Hepatocyte (in vitro differentiated cells): ENCODE data around the gene NOPCHAP1. TPM values are rescaled to one million over a fixed set of nuclear protein-coding genes. Genes with fewer than 3 reads are reported as not detected.

Source experiments
- DNase-seq: peaks from one replicate; pipeline ENCODE4 v3.0.0-alpha.2; 2016; ENCODE audit warnings: low spot score
- H2AFZ ChIP-seq: fragments of 200-600 bp; sonication (generic); 2 replicates; pipeline ENCODE4 v1.6.0; 2016; ENCODE audit warnings: antibody characterized with exemption, mild to moderate bottlenecking
- H3K27ac ChIP-seq: fragments of 200-600 bp; sonication (generic); 2 replicates; pipeline ENCODE4 v1.5.1; 2016; ENCODE audit warnings: mild to moderate bottlenecking
- H3K27me3 ChIP-seq: fragments of 200-600 bp; sonication (generic); 2 replicates; pipeline ENCODE4 v1.6.1; 2016
- H3K36me3 ChIP-seq: fragments of 200-600 bp; sonication (generic); replicated peaks from 2 replicates; pipeline ENCODE4 v1.5.1; 2016; ENCODE audit warnings: low read depth; ENCODE audit not compliant: insufficient read depth
- H3K4me1 ChIP-seq: fragments of 200-600 bp; sonication (generic); 2 replicates; pipeline ENCODE4 v1.5.1; 2016; ENCODE audit warnings: mild to moderate bottlenecking, moderate library complexity; ENCODE audit not compliant: insufficient read depth
- H3K4me2 ChIP-seq: fragments of 200-600 bp; sonication (generic); 2 replicates; pipeline ENCODE4 v1.6.0; 2016
- H3K4me3 ChIP-seq: fragments of 200-600 bp; sonication (generic); 2 replicates; pipeline ENCODE4 v1.5.1; 2016; ENCODE audit warnings: mild to moderate bottlenecking
- H3K79me2 ChIP-seq: fragments of 200-600 bp; sonication (generic); 2 replicates; pipeline ENCODE4 v1.6.0; 2017; ENCODE audit warnings: mild to moderate bottlenecking
- H3K9me2 ChIP-seq: fragments of 200-600 bp; sonication (generic); replicated peaks from 2 replicates; pipeline ENCODE4 v1.6.0; 2017; ENCODE audit warnings: mild to moderate bottlenecking; ENCODE audit not compliant: insufficient read depth
- H3K9me3 ChIP-seq: fragments of 200-600 bp; sonication (generic); 2 replicates; pipeline ENCODE4 v1.5.1; 2016; ENCODE audit warnings: low read depth, mild to moderate bottlenecking
- H4K20me1 ChIP-seq: fragments of 200-600 bp; sonication (generic); 2 replicates; pipeline ENCODE4 v1.6.0; 2016; ENCODE audit warnings: mild to moderate bottlenecking; ENCODE audit not compliant: insufficient read depth, poor library complexity, severe bottlenecking
- EZH2 ChIP-seq: fragments of 200-600 bp; sonication (generic); IDR thresholded peaks from 2 replicates; pipeline ENCODE4 v1.6.1; 2016; ENCODE audit warnings: antibody characterized with exemption, mild to moderate bottlenecking, borderline replicate concordance
- EZH2phosphoT487 ChIP-seq: fragments of 200-600 bp; sonication (generic); IDR thresholded peaks from one replicate; pipeline ENCODE4 v1.6.1; 2018; ENCODE audit warnings: antibody characterized with exemption, mild to moderate bottlenecking, low read depth, moderate library complexity; ENCODE audit not compliant: unreplicated experiment, severe bottlenecking
- WGBS: methylation state at CpG from one replicate; pipeline ENCODE4 v1.1.6; 2016; ENCODE audit warnings: low lambda C conversion rate; ENCODE audit errors: missing lambda C conversion rate; 5-methylcytosine and 5-hydroxymethylcytosine counted together
- polyA plus RNA-seq: library from polyadenylated mRNA; unstranded; fragments of >200 nt; fragmentation: Nextera tagmentation; extraction: Ambion mirVana; gene quantifications from 2 replicates; pipeline ENCODE4 v1.2.1, GENCODE V29; 2016
- total RNA-seq: library from RNA; depleted of rRNA; stranded (reverse); fragments of >200 nt; gene quantifications from 2 replicates; pipeline ENCODE4 v1.2.3, GENCODE V29; 2014
- TF ChIP-seq, protein P1 (sequence below): fragments of 200-600 bp; sonication (generic); IDR thresholded peaks from 2 replicates; pipeline ENCODE4 v1.5.1; 2016; ENCODE audit warnings: antibody characterized with exemption, mild to moderate bottlenecking; ENCODE audit not compliant: poor library complexity

Gene NOPCHAP1
- total and polyA plus RNA-seq, 2 experiments from 2014 or later = 2.4 to 16.2 TPM

DNA sequence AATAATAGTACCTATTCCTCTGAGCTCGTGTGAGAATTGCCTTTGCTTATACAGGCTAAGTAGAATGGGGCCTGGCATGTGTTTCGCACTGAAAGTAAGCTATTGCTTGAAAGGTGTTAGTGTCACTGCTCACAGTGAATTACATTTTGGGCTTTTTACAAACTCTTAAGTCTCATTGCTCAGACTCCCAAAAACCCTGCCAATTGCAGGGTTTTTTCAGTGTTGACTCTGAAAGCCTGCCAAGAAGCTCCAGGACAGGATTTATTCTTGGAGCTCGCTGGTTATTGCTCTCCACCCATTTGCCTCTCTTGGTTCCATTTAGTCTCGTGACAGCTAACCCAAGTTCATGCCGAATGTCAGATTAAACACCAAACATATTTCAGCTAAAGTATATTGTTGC, 39.8 kb downstream of the NOPCHAP1 start:
- WGBS = 57% methylated on average over 5 of the region's 5 CpGs
- H3K27me3 ChIP-seq = no peaks in the 10 kb centered on the region
- H3K4me2 ChIP-seq = peak overlapping the region; percentile 24
- TF ChIP-seq EZH2phosphoT487 (no peak), EZH2 (no peak)
- TF ChIP-seq, protein P1, sequence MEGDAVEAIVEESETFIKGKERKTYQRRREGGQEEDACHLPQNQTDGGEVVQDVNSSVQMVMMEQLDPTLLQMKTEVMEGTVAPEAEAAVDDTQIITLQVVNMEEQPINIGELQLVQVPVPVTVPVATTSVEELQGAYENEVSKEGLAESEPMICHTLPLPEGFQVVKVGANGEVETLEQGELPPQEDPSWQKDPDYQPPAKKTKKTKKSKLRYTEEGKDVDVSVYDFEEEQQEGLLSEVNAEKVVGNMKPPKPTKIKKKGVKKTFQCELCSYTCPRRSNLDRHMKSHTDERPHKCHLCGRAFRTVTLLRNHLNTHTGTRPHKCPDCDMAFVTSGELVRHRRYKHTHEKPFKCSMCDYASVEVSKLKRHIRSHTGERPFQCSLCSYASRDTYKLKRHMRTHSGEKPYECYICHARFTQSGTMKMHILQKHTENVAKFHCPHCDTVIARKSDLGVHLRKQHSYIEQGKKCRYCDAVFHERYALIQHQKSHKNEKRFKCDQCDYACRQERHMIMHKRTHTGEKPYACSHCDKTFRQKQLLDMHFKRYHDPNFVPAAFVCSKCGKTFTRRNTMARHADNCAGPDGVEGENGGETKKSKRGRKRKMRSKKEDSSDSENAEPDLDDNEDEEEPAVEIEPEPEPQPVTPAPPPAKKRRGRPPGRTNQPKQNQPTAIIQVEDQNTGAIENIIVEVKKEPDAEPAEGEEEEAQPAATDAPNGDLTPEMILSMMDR = no peak
- no peak overlapping the region for H2AFZ ChIP-seq
- H3K9me3 ChIP-seq = no peaks in the 10 kb centered on the region
- H4K20me1 ChIP-seq = no peaks in the 10 kb centered on the region
- peak overlapping the region; percentile 54 for H3K27ac ChIP-seq
- no peaks in the 10 kb centered on the region for H3K79me2 ChIP-seq
- no peak overlapping the region for H3K4me3 ChIP-seq
- H3K4me1 ChIP-seq = peaks cover 3% of the 10 kb centered on the region
- H3K9me2 ChIP-seq = no peaks in the 10 kb centered on the region
- DNase-seq = peak; percentile 43
- H3K36me3 ChIP-seq = no peaks in the 10 kb centered on the region

DNA sequence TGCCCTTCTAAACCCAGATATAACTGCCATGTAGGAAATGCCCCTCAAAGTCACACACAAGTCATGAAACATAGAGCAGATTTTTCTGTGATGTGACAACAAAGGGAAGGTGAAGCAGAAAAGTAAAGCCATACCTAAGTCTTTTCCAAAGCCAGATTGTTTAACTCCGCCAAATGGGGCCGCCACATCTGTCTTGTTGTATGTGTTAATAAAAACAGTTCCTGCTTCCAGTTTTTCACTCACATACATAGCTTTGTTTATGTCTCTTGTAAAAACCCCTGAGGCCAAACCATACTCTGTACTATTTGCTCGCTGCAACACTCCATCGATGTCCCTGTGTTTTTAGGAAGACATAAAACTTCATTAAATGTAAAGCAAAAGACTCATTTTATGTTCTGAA, 40.3 kb downstream of the NOPCHAP1 start:
- no peaks in the 10 kb centered on the region for H3K36me3 ChIP-seq
- no peaks in the 10 kb centered on the region for H3K27me3 ChIP-seq
- H3K4me1 ChIP-seq = peaks cover 3% of the 10 kb centered on the region
- no peaks in the 10 kb centered on the region for H3K79me2 ChIP-seq
- 71% methylated on average over 4 of the region's 4 CpGs for WGBS
- DNase-seq = peak; percentile 26
- H2AFZ ChIP-seq = no peak overlapping the region
- H4K20me1 ChIP-seq = no peaks in the 10 kb centered on the region
- H3K4me2 ChIP-seq = peak overlapping the region; percentile 24
- no peaks in the 10 kb centered on the region for H3K9me3 ChIP-seq
- peak overlapping the region; percentile 54 for H3K27ac ChIP-seq
- H3K4me3 ChIP-seq = no peak overlapping the region
- H3K9me2 ChIP-seq = no peaks in the 10 kb centered on the region
- TF ChIP-seq, protein P1 = no peak
- no peak for TF ChIP-seq EZH2
- TF ChIP-seq EZH2phosphoT487 = no peak

DNA sequence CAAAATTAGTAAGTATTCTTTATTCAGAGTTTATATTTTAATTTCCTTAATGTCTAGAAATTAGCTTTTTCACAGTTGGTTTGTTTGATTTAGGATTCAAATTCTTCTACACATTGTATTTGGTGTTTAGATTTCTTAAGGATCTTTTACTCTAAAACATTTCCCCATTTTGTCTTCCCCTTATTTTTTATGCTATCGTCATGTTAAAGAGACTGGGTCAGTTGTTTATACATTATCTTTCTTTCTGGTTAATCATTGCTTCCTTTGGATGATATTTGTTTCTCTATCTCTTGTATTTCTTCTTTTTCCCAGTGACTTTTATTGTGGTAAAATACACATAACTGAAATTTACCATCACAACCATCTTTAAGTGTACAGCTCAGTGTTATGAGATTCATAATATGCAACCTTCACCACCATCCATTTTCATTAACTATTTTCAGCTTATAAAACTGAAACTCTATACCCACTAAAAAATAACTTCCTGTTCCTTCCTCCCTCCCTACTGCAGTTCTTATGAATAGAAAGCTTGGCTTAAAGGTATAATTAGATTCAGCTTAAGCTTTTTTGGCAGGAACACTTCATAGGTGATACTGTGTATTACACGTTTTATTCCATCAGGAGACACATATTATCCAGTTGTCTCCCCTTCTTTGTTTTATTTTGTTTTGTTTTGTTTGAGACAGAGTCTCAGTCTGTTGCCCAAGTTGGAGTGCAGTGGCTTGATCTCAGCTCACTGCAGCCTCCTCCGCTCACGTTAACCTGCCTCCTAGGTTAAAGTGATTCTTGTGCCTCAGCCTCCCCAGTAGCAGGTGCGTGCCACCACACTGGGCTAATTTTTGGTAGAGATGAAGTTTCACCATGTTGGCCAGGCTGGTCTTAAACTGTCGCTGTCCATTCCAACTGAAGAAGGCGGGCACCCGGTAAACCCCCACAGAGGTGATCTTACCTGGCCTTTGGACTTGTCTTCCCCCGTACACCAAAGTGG, 45.0 kb downstream of the NOPCHAP1 start:
- Histone ChIP-seq H3K79me2 (no peaks in the 10 kb centered on the region), H2AFZ (no peak overlapping the region), H3K36me3 (no peaks in the 10 kb centered on the region), H3K27ac (no peak overlapping the region), H3K4me1 (no peaks in the 10 kb centered on the region), H4K20me1 (no peaks in the 10 kb centered on the region), H3K4me2 (peak overlapping the region; percentile 0), H3K27me3 (no peaks in the 10 kb centered on the region), H3K9me2 (no peaks in the 10 kb centered on the region), H3K4me3 (no peak overlapping the region), H3K9me3 (no peaks in the 10 kb centered on the region)
- WGBS = 91% methylated on average over 9 of the region's 9 CpGs
- DNase-seq = no peak
- TF ChIP-seq EZH2 (no peak), EZH2phosphoT487 (no peak)
- TF ChIP-seq, protein P1 = no peak
